Inferior parietal cortex (tissue), 1 donor: Measurements from ENCODE around the gene FAM241B.

ENCODE experiments used
- DNase-seq: peaks from one replicate; pipeline ENCODE4 v3.0.0-alpha.2; 2016; ENCODE audit errors: extremely low spot score

FAM241B gene, protein sequence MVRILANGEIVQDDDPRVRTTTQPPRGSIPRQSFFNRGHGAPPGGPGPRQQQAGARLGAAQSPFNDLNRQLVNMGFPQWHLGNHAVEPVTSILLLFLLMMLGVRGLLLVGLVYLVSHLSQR

DNA sequence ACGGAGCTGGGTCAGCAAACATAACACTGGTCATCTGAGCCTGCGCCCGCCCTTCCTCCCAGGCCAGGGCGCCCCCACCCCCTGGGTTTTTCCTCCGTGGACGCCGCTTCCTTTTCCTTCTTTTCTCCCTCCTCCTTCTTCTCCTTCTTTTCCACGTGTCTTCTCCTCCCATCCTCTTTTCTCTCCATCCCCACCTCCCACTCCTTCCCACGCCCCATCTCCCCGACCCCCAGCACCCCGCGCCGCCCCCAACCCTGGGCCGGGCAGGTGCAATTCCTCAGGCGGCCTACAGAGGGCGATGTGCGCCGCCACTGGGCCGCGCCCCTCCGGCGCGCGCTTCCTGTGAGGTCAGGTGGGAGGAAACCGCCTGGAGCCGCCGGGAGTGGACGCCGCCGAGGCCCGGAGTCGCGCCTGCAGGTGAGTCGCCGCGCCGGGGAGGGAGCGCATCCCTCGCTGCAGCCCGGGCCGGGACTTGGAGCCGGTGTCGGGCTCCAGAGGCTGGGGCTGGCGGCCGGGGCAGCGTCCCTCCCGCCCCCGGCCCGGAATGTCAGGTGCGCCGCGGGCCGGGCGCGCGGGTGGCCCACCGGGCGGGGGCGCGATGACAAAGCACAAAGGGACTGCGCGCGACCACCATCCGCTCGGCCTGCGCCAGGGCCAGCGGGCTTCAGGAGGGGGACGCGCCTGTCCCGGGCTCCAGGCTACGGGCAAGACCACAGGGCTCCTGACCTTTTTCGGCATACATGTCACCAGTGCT is at the start of gene FAM241B:
Gene FAM241B, plus strand, starts transcription at position 351 of the 754 bp plus-strand sequence. CDS start 1,497 bp downstream, outside the sequence.
- DNase-seq: no peak

DNA sequence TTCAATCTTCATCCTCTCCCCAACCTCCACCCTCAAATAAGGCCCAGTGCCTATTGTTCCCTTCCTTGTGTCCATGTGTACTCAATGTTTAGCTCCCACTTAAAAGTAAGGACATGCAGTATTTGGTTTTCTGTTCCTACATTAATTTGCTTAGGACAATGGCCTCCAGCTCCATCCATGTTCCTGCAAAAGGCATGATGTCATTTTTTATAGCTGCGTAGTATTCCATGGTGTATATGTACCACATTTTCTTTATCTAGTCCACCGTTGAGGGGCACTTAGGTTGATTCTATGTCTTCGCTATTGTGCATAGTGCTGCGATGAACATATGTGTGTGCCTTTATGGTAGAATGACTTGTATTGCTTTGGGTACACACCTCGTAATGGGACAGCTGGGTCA is 49.6 kb upstream of the FAM241B start:
- no peak for DNase-seq

DNA sequence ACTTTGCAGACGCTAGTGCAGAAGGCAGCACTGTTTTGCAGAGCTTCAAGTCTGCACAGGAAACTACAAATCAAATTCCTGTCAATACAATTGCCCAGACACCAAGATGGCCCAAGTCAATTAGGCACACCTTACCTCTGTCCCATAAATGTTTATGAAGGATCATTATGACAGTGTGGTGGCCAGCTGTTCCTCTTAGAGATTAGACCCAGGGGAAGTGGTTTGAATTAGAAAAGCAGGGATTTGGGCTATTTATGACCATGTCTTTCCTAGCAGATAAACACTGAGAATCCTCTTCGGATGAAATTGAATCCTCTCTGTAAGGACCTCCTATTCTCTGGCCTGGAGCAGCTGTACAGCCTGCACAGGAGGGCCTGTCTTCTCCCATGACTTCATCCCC is 46.9 kb upstream of the FAM241B start:
- DNase-seq: no peak

DNA sequence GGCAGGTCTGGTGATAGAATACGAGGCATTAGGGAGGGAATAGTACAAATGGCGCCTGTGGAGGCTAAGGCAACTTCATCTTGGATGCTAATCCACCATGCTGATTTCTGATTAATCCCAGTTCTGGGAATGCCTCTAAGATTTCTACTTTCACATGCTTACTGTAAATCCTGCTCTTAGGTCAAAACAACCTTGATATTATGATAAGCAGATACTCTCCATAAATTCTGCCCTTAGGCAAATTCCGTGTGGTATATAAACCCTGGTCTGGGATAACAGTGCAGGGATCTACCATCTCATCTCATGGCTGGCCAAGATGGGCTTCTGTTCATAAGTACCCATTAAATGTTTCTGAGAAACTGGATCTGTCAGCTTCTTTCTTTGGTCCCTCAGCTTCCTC is 45.4 kb upstream of the FAM241B start:
- DNase-seq: no peak

DNA sequence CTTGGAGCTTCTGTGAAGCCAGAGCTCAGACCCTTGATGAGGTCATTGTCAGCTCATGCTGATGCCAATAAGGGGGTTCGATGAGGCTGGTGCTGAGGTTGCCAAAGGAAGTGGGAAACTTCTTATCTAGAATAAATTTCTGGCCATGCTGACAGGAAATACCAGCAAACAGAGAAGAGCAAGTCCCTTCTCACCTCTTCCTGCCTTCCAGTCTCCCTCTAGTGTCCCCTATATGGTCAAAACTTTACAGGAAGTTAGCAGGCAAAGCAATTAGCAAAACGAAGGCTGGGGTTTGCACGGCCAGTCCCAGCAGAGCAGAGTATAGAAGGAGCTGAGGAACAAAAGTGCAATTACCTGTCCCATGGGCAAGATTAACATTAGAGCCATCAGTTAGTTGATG is 41.7 kb upstream of the FAM241B start:
- no peak for DNase-seq

DNA sequence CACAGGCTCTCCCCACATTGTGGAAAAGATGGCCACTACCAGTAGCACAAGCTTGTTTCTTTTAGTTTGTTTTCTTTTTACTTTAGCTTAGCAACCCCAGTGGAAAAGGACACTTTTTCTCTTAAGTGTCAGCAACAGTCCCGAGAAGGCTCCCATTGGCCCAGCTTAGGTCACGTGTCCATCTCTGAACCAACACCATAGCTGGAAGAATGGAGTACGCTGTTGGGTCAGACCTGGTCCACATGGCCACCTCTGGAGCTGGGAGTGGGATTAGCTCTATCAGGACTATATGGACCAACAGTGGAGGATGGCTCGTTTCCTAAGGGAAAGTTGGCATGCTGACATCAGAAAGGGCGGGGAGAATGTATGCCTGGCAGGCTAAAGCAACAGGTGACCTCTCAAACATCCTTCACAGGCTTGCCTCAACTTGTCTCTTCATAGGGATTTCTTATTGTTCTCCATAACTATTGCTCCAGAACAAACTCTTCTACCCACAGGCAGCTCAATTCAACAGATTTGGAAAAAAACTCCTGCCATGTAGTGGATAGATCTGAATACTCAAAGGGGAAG is 29.2 kb upstream of the FAM241B start:
- DNase-seq: no peak

DNA sequence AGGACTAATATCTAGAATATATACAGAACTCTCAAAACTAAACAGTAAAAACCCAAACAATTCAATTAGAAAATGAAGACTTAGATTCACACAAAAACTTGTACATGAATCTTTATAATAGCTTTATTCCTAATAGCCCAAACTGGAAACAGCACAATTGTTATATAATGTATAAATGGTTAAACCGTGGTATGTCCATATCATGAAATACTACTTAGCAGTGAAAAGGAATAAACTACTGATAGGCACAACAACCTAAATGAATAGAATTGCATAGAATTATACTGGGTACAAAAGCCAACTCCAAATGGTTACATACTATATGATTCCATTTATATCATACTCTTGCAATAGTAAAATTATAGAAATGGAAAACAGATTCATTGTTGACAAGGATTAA is 21.0 kb upstream of the FAM241B start:
- no peak for DNase-seq

DNA sequence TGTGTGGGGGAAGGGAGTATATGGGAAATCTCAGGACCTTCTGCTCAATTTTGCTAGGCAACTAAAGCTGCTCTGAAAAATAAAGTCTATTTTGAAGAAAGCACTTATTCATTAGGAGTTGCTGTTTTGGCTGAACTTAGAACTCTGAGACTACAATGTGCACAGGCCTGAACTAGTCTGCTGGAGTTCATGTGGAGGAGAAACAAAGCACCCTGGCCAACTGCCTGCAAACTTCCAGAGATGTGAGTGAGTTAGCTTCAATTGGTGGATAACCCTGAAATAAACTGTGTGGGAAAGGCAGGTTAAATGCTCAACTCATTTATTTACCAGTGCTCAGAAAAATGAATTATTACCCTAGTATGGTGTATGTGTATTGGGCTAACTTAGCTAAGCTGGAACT is 17.3 kb upstream of the FAM241B start:
- no peak for DNase-seq

DNA sequence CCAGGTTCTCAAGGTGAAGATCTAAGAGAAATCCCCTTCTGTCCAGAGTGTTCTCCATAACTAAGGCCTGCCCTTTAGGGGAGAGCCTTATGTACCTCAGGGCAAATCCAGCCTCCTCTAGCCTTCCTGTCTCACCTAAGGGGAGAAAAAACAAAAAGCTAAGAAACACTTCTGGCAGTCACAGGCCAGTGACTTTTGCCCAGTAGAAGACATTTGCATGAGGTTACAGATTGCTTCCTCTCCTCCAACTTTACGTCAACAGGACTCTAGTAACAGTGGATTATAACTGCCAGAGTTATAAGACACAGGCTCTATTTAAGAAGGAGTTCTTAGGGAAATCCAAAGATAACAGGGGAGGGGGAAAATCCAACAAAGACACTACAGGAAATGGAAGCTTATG is 15.9 kb upstream of the FAM241B start:
- no peak for DNase-seq

DNA sequence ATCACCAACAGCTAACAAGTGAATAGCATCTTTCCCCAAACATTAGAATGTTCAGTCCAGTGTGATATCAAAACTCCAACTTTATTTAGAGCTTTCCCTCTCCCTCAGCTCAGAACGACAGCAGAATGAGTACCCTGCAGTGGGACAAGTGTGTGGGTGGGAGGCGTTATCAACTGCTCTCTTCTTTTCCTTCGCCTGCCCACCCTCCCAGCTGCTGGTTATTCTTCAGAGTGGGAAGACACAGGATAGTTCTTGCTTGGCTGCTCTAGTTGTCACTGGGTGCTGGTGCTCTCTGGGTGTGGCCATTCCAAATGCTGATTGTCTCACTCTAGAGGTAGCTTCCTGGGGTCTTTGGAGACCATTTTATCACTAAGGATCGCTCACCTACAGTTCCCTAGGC is 13.7 kb upstream of the FAM241B start:
- no peak for DNase-seq

DNA sequence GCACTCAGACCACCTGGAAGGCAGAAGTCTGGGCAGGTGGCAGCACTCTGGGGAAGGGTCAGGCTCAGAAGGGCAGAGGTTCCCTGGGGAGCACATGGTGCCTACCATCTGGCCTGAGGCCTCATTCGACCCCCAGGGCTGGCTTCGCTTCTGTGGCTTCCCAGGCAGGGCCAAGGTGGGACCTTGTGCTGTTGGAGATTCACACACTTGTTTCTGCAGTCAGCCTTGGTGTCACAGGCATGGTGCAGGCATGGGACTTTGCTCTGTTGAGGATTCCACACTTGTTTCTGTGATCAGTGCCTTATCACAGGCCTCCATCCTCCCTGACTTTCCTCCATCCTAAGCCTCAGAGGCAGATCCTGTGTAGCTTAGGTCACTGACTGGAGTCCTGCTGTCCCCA is 11.3 kb upstream of the FAM241B start:
- no peak for DNase-seq

DNA sequence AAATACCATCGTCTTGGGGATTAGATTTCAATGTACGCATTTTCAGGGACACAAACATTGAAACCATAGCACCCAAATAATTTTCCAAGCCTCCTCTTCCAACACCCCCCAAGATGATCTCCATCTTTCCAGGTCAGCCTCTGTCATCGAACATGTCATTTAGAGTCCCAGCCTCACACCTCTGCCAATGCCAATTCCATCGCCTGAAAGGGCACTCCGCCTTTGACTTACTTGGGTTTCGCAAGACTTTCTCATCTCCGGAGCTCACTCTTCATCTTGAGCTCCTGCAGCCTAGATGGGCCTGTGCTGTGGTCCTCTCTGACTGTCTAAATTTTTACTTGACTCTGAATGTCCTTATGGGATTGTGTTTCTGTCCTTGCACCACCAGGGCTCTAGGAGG is 10.4 kb upstream of the FAM241B start:
- no peak for DNase-seq

DNA sequence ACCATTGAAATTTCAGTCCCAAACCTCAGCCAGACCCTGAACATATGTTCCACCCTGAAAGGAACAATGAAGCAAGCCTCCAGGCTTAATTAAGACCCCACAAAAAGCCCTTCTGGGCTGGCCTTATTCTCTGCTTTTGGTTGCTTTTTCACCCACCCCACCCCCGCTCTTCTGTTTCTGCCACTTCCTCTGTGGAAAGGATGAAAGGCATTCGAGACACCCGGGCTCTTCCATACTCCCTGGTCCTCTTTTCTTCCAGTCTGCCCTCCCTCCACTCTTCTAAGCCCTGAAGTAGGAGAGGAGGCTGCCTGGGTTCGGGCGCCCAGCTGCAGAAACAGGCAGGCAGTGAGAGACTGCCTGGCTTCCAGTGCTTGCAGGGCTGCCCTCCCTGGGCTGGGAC is 9.4 kb upstream of the FAM241B start:
- no peak for DNase-seq

DNA sequence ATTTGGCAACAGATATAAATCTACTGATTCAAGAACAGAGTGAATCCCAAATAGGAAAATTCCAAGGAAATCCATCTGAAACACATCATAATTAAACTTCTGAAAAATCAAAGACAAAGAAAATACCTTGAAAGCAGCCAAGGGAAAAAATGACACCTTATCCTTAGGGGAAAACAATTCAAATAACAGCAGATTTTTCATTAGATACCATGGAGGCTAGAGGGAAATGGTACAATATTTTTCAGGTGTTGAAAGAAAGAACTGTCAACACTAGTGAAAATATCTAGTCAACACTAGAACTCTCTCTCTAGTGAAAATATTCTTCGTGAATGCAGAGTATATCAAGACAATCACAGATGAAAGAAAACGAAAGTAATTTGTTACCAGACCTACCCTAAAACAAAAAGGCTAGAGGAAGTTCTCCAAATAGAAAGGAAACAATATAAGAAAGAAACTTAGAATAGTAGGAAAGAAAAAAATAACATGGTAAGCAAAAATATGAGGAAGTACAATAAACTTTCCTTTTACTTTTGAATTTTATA is 5.7 kb upstream of the FAM241B start:
- DNase-seq: no peak

DNA sequence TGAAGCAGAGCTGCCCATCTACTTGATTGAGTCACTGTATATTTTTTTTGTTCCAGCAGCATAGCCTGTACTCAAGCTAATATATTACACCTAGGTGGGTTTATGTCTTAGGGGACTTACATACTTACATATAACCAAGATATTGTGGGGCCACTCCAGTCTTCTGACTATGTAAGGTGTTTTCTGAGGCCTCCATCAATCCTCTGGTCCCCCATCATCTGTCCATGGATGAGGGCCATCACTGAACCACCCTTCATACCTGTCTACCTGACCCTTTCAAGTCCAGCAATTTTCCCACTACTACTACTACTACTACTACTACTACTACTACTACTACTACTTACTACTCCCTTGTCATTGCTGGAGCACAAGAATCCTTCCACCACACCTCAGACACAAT is 3.2 kb upstream of the FAM241B start:
- DNase-seq: no peak

DNA sequence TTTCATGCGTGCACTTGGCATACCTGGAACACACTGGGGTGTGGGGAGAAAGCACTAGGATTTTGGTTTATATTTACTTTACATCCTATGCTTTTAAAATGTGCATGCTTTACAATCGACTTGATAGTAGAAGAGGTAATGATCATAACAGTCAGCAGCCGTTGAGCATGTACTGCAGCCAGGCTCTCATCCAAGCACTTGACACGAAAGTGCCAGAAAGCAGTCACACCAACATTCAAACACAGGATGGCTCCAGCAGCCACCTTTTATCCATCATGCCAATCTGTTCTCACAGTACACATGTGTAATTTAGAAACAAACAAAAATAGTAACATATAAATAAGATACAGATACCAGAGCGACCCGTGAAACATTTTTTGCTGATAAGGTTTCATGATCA is 1.2 kb upstream of the FAM241B start:
- DNase-seq: no peak

DNA sequence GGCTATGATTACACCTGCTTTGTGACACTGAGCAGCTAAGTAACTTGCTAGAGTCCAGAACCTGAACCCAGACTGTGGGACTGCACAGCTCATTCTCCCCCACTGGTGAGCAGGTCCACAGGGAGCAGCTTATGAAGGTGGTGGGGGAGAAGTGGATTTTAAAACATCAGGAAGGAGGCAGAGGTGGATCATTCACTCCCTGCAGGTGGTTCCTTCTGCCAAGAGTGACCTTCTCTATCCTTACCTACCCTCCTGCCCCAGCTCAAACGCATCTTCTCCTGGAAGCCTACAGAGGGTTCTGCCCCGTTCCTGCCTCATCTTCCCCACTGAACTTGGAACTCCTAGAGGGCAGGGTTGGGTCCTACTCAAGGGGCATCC is 539 bp upstream of the FAM241B start:
- no peak for DNase-seq

DNA sequence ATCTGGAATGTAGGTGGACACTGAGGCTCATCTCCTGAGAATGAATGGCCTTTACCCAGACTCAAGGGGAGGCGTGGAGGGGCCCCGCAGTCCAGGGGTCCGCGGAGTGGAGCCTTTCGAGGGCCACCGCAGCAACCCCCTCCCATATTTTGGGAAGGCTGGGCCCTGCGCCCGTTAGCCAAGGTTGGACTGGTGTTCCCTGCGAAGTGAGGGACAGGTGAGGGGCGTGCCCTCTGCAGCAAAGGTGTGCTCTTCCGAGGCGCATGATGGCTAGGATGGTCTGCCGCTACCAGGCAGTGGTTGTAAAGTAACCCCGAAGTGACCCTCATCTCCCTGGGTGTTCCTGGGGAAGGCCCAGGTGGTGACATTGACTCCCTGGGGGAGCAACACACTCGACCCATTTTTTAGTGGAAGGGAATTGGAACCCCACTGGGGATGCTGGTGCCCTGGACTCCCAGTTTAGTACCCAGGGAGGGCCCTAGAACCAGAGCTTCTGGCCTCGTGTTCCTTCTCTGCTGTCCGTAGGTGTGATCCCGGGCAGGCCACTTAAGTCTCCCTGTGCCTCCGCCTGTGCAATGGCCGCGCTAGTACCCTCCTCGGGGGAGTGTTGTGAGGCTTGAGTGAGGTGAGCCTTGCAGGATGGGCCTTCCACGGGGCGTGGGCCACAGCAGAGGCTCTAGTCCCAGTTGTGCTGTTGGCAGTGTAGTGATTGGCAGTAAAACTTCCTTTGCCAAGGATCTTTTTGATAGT is 779 bp downstream of the FAM241B start:
- DNase-seq: no peak

DNA sequence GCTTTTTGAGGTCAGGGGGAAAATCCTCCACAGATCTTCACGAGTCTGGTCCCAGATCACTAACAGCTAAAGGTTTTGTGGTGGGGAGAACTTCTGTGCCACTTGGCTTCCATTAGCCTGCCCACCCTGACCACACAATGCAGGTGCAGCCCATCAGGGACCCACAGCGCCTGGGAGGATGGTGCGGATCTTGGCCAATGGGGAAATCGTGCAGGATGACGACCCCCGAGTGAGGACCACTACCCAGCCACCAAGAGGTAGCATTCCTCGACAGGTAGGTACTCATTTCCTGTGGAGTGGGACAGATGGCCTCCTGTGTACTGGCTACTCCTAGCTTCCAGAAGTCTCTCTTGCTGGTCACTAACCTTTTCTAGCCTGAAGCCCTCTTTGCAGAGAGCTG is 1.5 kb downstream of the FAM241B start:
- DNase-seq: no peak

DNA sequence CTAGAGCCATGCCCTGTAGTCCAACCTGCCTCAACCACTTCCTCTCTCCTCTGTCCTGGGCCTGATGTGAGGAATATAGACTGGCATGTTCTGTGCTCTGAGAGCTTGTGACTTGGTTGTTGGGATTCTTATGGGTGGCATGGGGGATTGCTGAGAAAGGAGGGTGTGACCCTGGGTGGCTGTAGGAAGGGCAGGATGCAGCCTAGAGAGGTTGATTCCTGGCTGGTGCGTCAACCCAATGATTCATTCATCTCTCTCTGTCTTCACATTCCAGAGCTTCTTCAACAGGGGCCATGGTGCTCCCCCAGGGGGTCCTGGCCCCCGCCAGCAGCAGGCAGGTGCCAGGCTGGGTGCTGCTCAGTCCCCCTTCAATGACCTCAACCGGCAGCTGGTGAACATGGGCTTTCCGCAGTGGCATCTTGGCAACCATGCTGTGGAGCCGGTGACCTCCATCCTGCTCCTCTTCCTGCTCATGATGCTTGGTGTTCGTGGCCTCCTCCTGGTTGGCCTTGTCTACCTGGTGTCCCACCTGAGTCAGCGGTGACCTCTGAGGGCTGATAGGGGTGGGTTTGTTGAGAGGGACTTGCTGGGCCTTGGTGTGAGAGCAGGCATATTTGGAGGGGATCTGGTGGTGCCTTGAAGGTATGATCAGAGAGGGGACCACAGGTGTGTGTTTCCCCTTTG is 2.6 kb downstream of the FAM241B start:
- no peak for DNase-seq

DNA sequence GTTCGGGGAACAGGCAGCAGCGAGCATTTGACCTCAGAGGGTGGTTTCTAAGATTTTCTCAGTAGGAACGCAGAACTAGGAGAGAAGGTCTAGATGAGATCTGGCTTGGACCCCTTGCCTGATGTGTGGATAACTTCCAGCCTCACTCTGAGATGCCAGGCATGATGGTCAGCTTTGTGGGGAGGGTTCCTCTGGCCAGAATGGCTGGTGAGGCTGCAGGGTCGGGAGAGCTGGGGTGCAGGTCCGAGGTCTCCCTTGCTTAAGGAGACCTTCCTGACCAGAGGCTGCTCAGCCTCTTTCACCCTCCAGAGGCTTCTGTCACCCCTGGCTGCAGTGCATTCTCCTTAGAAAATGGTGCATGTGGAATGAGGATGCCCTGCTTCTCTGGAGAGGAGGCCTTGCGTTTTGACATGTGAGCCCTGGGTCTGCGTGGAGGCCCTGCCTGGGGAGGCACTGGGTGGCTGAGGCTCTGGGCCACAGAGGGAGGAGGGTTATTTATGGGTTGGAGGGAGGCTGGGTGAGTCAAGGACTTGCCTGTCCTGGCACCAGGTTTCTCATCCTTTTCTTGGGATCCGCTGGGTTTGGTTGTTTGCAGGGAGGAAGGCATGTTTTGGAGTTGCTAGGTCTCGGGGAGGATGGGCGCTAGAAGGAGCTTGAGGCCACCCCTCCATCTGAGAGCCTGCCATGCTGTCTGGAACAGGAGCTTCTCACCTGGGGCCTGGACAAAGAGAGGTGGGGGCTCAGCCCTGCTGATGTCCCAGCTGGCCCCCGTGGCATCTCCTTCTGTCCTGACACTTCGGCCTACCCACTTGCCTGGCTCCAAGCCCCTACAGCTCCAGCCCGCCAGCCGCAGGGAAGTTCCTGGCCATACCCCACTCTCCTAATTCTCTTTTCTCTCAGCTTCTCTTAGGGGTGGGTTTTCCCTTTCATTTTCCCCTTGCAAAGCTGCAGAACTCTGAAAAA is 3.9 kb downstream of the FAM241B start:
- DNase-seq: no peak
